NCI-H748 (cell line): ENCODE data around the gene C2orf42.
"Not testable (repeated sequence)": the region's sequence is repeated elsewhere in the genome, so short reads cannot be mapped to it uniquely, and the experiment has no call there.

ENCODE experiments used
- DNase-seq: peaks from one replicate; lab custom pipeline; 2025; ENCODE audit not compliant: unreplicated experiment; lab: John Stamatoyannopoulos, UW

Gene C2orf42

DNA sequence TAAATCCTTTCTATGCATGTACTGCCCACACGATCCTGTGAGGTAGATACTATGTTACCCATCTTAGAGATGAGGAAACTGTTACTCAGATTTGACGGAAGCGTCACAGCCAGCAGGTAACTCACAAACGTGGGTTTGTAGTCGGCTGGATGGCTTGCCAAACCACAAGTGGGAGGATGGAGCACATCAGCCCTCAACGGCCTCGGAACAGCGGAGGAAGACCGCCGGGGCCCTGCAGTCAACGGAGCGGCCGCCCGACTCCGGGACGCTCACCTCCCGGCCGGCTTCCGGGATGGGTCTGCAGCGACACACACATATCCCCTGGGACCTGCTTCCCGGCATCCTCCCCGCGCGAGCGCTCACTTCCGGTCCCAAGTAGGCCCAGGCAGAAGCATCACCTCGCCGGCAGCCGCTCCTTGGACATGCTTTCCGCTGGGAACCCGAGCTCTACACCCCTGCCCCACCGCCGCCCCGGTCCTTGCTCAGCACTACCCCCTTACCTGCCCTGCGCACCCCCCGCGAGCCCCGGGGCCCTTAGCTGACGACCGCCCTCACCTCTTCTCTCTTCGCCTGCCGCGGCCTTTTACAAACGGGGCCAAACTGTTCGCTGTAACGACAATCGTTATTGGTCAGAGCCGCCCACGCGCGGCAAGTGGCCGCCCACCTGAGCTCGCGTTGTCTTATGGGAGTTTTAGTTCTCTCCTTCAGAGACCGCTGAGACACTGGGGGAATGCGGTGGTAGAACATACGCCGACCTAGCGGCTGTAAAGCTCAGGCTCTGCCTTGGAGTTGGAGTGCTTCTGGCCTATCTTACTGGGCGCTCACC, at the start of gene C2orf42:
C2orf42 (minus strand) TSS at position 602 of the 826 bp plus-strand sequence. CDS start 9,034 bp downstream, outside the sequence.
- DNase-seq, result peak; percentile 94

- no peak for DNase-seq
Observed at GRCh38 chr2:70240599-70240998, 49.8 kb upstream of the C2orf42 start.

DNA sequence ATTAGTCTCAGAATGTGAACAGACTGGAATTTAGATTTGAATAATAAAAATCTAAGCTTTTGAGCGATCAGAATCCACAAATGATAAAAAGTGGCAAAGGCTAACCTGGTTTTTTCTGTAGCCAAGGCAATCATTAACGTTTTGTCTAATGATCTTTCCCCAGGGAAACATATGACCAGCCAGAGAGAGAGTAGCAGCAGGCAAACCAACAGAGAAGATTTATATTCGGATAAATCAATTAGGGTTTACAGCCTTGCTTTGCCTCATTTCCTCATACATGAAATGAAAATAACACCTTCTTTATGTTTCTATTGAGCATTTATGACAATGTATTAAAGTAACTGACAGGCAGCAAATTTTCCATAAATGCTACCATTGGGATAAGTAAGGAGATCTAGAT, 43.1 kb upstream of the C2orf42 start:
- no peak for DNase-seq

- no peak for DNase-seq
Observed at GRCh38 chr2:70226781-70227180, 36.0 kb upstream of the C2orf42 start.

DNA sequence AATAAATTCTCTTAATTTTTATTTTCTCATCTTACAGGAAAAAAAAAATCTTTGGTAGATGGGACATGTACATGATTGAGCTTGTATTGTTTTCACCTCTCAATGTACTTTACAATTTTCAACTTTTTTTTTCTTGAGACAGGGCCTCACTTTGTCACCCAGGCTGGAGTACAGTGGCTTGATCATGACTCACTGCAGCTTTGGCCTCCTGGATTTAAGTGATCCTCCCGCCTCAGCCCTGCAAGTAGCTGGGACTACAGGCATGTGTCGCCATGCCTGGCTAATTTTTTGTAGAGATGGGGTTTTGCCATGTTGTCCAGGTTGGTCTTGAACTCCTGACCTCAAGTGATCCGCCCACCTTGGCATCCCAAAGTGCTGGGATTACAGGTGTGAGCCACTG, 32.5 kb upstream of the C2orf42 start:
- DNase-seq, result not testable (repeated sequence)

GRCh38 chr2:70214953-70215549, 24.2 kb upstream of the C2orf42 start:
- DNase-seq, result no peak

GRCh38 chr2:70214365-70214764, 23.5 kb upstream of the C2orf42 start:
- no peak for DNase-seq

GRCh38 chr2:70212298-70212932, 21.6 kb upstream of the C2orf42 start:
- no peak for DNase-seq

GRCh38 chr2:70211595-70211994, 20.8 kb upstream of the C2orf42 start:
- no peak for DNase-seq

DNA sequence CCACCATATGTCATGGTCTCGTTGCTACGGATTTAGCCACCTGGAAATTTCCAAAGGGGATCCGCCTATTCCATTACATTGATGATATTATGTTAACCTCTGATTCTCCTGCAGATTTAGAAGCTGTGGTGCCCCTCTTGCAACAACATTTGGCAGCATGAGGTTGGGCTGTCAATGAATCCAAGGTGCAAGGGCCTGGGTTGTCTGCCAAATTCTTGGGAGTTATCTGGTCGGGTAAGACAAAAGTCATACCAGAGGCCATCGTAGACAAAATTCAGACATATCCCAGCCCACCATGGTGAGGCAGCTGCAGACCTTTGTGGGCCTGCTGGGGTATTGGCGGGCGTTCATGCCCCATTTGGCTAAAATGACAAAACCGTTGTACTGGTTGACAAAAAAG, 13.6 kb upstream of the C2orf42 start:
- no peak for DNase-seq

DNA sequence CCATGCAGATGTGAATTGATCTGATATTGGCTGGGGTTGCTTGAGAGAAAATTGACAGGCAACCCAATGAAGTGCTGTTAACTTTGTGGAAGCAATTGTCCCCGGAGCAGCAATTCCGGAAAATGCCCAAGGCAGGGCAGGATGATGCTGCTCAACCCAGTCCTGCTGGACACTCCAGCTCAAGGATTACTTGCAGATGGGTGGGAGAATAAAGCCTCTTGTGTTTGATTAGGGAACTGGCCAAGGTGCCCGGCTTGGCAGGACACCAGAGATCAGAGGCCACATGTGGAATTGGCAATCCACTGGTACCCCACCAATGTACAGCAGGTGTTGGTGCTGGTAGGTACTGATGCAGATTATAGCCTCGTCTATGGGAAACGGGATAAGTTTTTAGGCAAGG, 12.3 kb upstream of the C2orf42 start:
- DNase-seq, result no peak

DNA sequence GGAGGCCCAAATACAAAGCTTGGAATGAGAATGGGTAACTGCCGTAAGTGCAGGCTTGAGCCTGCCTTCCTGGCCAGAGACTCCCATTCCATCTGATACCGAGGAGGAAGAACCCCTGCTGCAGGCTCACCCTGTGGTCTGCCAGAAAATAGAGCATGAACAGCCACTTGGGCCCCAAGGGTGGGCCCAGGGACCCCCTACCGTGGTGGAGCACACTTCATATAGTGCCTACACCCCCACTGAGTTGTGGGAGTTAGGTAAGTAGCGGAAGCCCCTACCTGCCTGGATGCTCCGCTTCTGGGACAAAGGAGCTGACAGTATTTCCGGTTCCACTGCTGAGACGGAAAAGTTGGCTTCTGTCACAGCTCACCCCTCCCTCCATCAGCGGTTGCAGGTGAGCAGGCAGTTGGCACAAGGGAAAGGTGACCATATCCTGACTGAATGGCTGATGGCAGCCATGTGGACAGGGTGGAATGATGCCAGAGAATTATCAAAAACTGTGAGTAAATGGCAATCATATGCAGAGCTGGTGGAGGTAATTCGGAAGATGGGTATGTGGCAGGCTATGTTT, 11.5 kb upstream of the C2orf42 start:
- DNase-seq, result peak; percentile 1

GRCh38 chr2:70201831-70202230, 11.0 kb upstream of the C2orf42 start:
- DNase-seq, result no peak

GRCh38 chr2:70201225-70201768, 10.5 kb upstream of the C2orf42 start:
- no peak for DNase-seq

GRCh38 chr2:70199320-70199864, 8.6 kb upstream of the C2orf42 start:
- no peak for DNase-seq

DNA sequence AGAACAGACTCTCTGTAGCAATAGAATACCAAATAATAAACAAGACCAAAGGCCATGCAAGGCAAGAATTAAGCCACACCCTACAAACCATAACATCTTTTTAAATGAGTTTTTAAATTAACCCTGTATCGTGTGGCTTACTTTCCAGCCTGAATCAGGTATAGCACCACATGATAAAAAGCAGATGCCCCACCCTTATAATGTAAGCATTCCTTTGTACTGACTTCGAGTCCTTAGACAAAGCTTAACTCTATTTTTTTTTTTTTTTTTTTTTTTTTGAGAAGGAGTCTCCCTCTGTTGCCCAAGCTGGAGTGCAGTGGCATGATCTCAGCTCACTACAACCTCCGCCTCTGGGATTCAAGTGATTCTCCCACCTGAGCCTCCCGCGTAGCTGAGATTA, 1.7 kb upstream of the C2orf42 start:
- DNase-seq, result no peak

DNA sequence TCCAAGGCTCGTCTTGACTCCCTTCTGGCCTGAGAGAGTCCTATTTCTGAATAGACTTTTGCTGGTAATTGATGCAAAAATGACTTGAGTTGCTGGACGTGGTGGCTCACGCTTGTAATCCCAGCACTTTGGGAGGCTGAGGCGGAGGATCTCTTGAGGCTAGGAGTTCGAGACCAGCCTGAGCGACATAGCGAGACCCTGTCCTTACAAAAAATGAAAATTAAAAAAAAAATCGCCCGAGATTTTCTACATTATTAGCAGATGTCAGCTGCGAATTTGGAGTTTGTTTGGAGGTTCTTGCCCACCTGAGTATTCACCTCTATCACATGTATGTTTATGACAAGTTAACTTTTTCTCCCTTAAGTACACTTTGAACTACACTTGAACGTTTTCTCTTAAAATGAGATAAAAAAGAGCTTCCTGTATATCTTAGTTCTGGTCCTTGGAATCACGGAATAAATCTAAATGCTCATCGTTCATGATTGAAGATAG, 471 bp upstream of the C2orf42 start:
- DNase-seq, result no peak

GRCh38 chr2:70188460-70188859, 2.4 kb downstream of the C2orf42 start:
- DNase-seq, result no peak

DNA sequence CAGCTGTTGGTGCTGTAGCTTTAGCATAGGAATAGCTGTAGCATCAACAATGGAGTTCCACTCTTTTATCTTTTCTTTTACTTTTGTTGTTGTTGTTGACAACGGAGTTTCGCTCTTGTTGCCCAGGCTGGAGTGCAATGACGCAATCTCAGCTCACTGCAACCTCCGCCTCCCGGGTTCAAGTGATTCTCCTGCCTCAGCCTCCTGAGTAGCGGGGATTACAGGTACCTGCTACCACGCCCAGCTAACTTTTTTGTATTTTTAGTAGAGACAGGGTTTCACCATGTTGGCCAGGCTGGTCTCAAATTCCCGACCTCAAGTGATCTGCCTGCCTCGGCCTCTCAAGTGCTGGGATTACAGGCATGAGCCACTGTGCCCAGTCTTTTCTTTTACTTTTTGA, 3.6 kb downstream of the C2orf42 start:
- not testable (repeated sequence) for DNase-seq

GRCh38 chr2:70182689-70183088, 8.1 kb downstream of the C2orf42 start:
- DNase-seq, result no peak

GRCh38 chr2:70181363-70181956, 9.4 kb downstream of the C2orf42 start:
- no peak for DNase-seq
